B cell (primary cell): ENCODE measurements around the gene SAMD7. TPM values are rescaled to one million over a fixed set of nuclear protein-coding genes. Genes with fewer than 3 reads are reported as not detected.

Experiments
- ATAC-seq: fragments of 200-7000 bp; cut with Tn5 transposase; one replicate; pipeline ENCODE4 v1.10.0; 2021; ENCODE audit warnings: low read depth, mild to moderate bottlenecking, moderate number of reproducible peaks, moderate library complexity
- CTCF ChIA-PET: fragments of 350-600 bp; sonication (Branson Sonifier 250); formaldehyde crosslinking; loops from one replicate; lab custom pipeline; 2021; ENCODE audit warnings: antibody characterized with exemption, inconsistent platforms; lab: Charles Lee
- POLR2A ChIA-PET: fragments of 350-600 bp; sonication (Branson Sonifier 250); formaldehyde crosslinking; loops from one replicate; lab custom pipeline; 2021; ENCODE audit warnings: antibody characterized with exemption; lab: Charles Lee
- DNase-seq: peaks from one replicate; pipeline ENCODE4 v3.0.0; 2013
- H2AFZ ChIP-seq: 2 replicates; pipeline ENCODE4 v1.6.1; 2012; ENCODE audit warnings: mild to moderate bottlenecking, low read depth, low read length; ENCODE audit not compliant: insufficient read depth, poor library complexity, severe bottlenecking
- H3K27ac ChIP-seq, 2 donors: 1 replicate in 1 of 2; 2 replicates in 1 of 2; pipeline ENCODE4 v1.5.1; 2012 to 2013; ENCODE audit warnings: low read length in 2 of 2, mild to moderate bottlenecking in 2 of 2, moderate library complexity in 1 of 2
- H3K27me3 ChIP-seq, 4 experiments: fragments of 200-600 bp in 1 of 4; sonication (generic) in 1 of 4; replicated peaks in 1 of 4; 1 replicate in 2 of 4; 2 replicates in 2 of 4; pipeline versions ENCODE4 v1.6.1 to v1.7.0; 2013 to 2016; ENCODE audit warnings: low read length in 3 of 4, mild to moderate bottlenecking in 2 of 4, mixed read lengths in 1 of 4, moderate library complexity in 1 of 4; ENCODE audit not compliant: insufficient read depth in 4 of 4, control insufficient read depth in 3 of 4; ENCODE audit errors: control extremely low read depth in 1 of 4
- H3K36me3 ChIP-seq, 2 experiments: replicated peaks in 1 of 2; 1 replicate in 1 of 2; 2 replicates in 1 of 2; pipeline versions ENCODE4 v1.6.1 to v1.7.1; 2013; ENCODE audit warnings: low read length in 1 of 2; ENCODE audit not compliant: insufficient read depth in 2 of 2, control insufficient read depth in 1 of 2; ENCODE audit errors: control extremely low read depth in 1 of 2, extremely low read depth in 1 of 2
- H3K4me1 ChIP-seq, 2 donors: fragments of 200-600 bp in 1 of 2; sonication (generic) in 1 of 2; 1 replicate in 1 of 2; 2 replicates in 1 of 2; pipeline versions ENCODE4 v1.5.1 to v1.6.1; 2013 to 2017; ENCODE audit warnings: low read length in 2 of 2; ENCODE audit not compliant: control insufficient read depth in 2 of 2, insufficient read depth in 2 of 2
- H3K4me2 ChIP-seq: replicated peaks from 2 replicates; pipeline ENCODE3; 2012; ENCODE audit warnings: mild to moderate bottlenecking, low read depth, low read length; ENCODE audit not compliant: poor library complexity, severe bottlenecking
- H3K4me3 ChIP-seq, 5 experiments: fragments of 200-600 bp in 1 of 5; sonication (generic) in 1 of 5; 1 replicate in 3 of 5; 2 replicates in 2 of 5; pipeline versions ENCODE4 v1.5.1 to v1.7.0; 2011 to 2016; ENCODE audit warnings: low read length in 4 of 5, mild to moderate bottlenecking in 4 of 5, low read depth in 2 of 5, control low read depth in 1 of 5, moderate library complexity in 1 of 5; ENCODE audit not compliant: insufficient read depth in 1 of 5; ENCODE audit errors: control extremely low read depth in 1 of 5, extremely low read depth in 1 of 5
- H3K79me2 ChIP-seq: fragments of 200-600 bp; sonication (generic); one replicate; pipeline ENCODE4 v1.6.0; 2016; ENCODE audit warnings: low read length; ENCODE audit not compliant: control insufficient read depth, insufficient read depth
- H3K9ac ChIP-seq: fragments of 200-600 bp; sonication (generic); 2 replicates; pipeline ENCODE4 v1.6.1; 2017; ENCODE audit warnings: mild to moderate bottlenecking, low read length, moderate library complexity
- H3K9me3 ChIP-seq, 3 donors: one replicate each; pipeline versions ENCODE4 v1.6.1 to v1.7.1; 2013; ENCODE audit warnings: low read length in 2 of 3; ENCODE audit not compliant: control insufficient read depth in 2 of 3, insufficient read depth in 1 of 3; ENCODE audit errors: control extremely low read depth in 1 of 3
- H4K20me1 ChIP-seq: 2 replicates; pipeline ENCODE4 v1.6.0; 2012; ENCODE audit warnings: mild to moderate bottlenecking, low read length; ENCODE audit not compliant: insufficient read depth, control insufficient read depth, poor library complexity, severe bottlenecking
- H3K27ac Mint-ChIP-seq: one replicate; pipeline ENCODE4 v1.8.0; 2021; ENCODE audit warnings: mixed read lengths
- H3K27me3 Mint-ChIP-seq: one replicate; pipeline ENCODE4 v1.8.0; 2021; ENCODE audit warnings: mixed read lengths
- H3K4me1 Mint-ChIP-seq: one replicate; pipeline ENCODE4 v1.8.0; 2021; ENCODE audit warnings: mixed read lengths
- H3K4me3 Mint-ChIP-seq: one replicate; pipeline ENCODE4 v1.8.0; 2021; ENCODE audit warnings: mixed read lengths
- H3K9me3 Mint-ChIP-seq: one replicate; pipeline ENCODE4 v1.8.0; 2022; ENCODE audit warnings: mixed read lengths; ENCODE audit not compliant: insufficient read depth
- CTCF ChIP-seq: fragments of 200-600 bp; IDR thresholded peaks from one replicate; pipeline ENCODE4 v1.8.0; 2022; ENCODE audit warnings: antibody characterized with exemption, mild to moderate bottlenecking
- EZH2 ChIP-seq: IDR thresholded peaks from 2 replicates; pipeline ENCODE4 v1.6.1; 2012; ENCODE audit warnings: borderline replicate concordance, low read depth, mild to moderate bottlenecking, moderate library complexity, low read length; ENCODE audit not compliant: insufficient read depth, poor library complexity, severe bottlenecking
- WGBS: methylation state at CpG from one replicate; pipeline ENCODE4 v1.1.5; 2013; ENCODE audit warnings: missing lambda C conversion rate; ENCODE audit not compliant: insufficient coverage; 5-methylcytosine and 5-hydroxymethylcytosine counted together
- intact Hi-C: fragments of 100-400 bp; cut with micrococcal nuclease; formaldehyde crosslinking; loops from one replicate; pipeline ENCODE4 v1.10.0; 2022
- polyA plus RNA-seq: library from polyadenylated mRNA; depleted of rRNA; stranded (reverse); fragments of >200 nt; gene quantifications from 2 replicates; pipeline ENCODE4 v1.2.3, GENCODE V29; 2012
- total RNA-seq, 2 donors: library from RNA; stranded (reverse); fragments of 120-200 nt in 1 of 2; gene quantifications; 1 replicate in 1 of 2; 2 replicates in 1 of 2; pipeline versions ENCODE4 v1.2.3 to v1.2.4, GENCODE V29; 2013 to 2022

SAMD7 gene
- total and polyA plus RNA-seq, 2 donors (not counting 1 experiment from before 2014, with no cell fraction given): not detected

- no peak within 1 kb of the TSS for H3K27ac ChIP-seq
- Mint-ChIP-seq H3K4me1 (peaks cover 29% of the 10 kb centered on the region), H3K9me3 (no peaks in the 10 kb centered on the region), H3K4me3 (no peak within 1 kb of the TSS), H3K27me3 (no peaks in the 10 kb centered on the region), H3K27ac (no peak within 1 kb of the TSS)
- no peaks in the 10 kb centered on the region for H4K20me1 ChIP-seq
- H3K36me3 ChIP-seq: no peaks in the 10 kb centered on the region
- H3K9ac ChIP-seq: no peak within 1 kb of the TSS
- H3K4me3 ChIP-seq: no peak within 1 kb of the TSS
- intact Hi-C loops: loop anchor here (10.0 kb wide), 2 partner anchors 315 to 545 kb away; partner anchors contain the start of genes CLDN11 and PHC3
- no peaks in the 10 kb centered on the region for H3K79me2 ChIP-seq
- no peak for DNase-seq
- WGBS: no CpG with 5 or more reads among the region's 2 CpGs
- no peak within 1 kb of the TSS for H2AFZ ChIP-seq
- H3K4me1 ChIP-seq: peaks cover 26 to 27% of the 10 kb centered on the region in 2 donors
- no peak for TF ChIP-seq CTCF
- TF ChIP-seq EZH2: no peak
- H3K27me3 ChIP-seq: no peaks in the 10 kb centered on the region
- CTCF ChIA-PET: interaction anchor here (2.0 kb wide), 1 partner anchor 7 kb away, joined by 6 read pairs; no protein-coding TSS in a partner anchor
- H3K4me2 ChIP-seq: no peak within 1 kb of the TSS
- POLR2A ChIA-PET: no interaction called here
- H3K9me3 ChIP-seq: no peaks in the 10 kb centered on the region
- no peak for ATAC-seq
Observed at GRCh38 chr3:169869484-169870220, 41.7 kb upstream of the SAMD7 start, which contains the start of gene LRRC31. Gene LRRC31, minus strand, starts transcription at chr3:169869935. Its CDS starts 128 bp downstream, at chr3:169869807.
